ENCODE data around the gene SLC39A10.
"Not testable (repeated sequence)": the region's sequence is repeated elsewhere in the genome, so short reads cannot be mapped to it uniquely, and the experiment has no call there.

The SLC39A10 gene

DNA sequence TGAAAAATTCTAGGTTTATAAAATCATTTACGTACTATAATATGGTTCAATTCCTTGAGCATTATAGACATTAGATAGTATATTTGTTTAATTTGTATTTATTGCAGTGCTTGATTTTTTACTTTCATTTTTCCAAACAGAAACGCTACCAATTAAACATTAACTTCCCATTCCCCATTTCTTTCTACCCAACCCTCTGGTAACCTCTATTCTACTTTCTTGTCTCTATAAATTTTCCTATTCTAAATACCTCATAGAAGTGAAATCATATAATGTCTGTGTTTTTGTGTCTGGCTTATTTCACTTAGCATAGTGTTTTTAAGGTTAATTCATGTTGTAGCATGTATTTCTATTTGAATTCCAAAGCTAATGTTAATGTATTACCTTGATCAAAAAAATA is 11.6 kb upstream of the SLC39A10 start:
- DNase-seq: no peak

DNA sequence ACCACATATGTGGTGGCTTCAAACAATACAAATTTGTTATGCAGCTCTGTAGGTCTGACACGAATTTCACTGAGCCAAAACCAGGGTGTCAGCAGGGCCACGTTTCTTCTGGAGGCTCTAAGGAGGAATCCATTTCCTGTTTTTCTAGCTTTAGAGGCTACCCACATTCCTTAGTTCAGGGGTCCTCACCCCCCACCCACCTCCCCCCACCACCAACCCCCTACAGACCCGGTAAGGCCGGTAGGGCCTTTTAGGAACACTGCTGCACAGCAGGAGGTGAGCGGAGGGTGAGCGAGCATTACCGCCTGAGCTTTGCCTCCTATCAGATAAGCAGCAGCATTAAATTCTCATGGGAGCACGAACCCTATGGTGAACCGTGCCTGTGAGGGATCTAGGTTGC is 10.6 kb upstream of the SLC39A10 start:
- no peak for DNase-seq

DNA sequence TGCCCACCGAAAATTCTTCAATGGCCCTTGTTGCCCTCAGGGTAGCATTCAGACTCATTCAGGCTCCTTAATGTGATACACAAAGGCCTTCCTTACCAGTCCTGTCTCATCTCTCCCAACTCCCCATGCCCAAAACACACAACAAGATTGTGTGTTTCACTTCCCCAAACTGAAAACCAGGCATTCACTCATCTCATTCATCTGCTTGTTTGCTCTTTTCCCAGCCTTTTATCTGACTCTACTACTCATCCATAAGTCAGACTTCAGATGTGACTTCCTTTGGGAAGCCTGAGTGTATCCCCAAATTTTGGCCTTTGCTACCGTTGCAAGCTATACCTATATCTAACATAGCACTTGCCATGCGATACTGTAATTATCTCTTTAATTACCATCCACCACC is 9.7 kb upstream of the SLC39A10 start:
- DNase-seq: no peak

DNA sequence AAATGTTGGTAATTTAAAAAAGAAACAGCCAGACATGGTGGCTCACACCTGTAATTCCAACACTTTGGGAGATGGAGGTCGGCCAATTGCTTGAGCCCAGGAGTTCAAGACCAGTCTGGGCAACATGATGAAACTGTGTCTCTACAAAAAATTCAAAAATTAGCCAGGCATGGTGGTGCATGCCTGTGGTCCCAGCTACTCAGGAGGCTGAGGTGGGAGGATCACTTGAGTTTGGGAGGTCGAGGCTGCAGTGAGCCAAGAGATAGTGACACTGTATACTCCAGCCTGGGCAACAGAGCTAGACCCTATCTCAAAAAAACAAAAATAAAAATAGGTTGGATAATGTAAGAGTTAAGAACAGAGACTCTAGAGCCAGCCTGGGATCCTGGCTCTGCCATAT is 8.7 kb upstream of the SLC39A10 start:
- DNase-seq: not testable (repeated sequence)

DNA sequence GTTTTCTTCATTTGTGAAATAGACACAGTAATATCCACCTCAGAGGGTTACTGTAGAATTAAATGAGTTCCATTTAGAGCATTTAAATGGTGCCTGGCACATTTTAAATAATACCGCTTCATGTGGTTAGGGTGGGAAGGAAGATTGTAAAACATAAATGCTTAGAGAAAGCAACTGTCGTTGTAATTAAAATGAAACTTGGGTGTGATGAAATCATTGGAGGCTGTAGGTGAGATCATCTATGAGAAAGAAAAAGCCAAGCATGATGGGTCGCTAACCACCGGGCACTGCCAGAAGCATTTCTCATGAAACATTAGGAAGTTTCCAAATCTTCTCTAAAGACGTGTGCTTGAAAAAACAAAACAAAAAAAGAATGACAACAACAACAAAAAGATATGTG is 8.2 kb upstream of the SLC39A10 start:
- DNase-seq: no peak

DNA sequence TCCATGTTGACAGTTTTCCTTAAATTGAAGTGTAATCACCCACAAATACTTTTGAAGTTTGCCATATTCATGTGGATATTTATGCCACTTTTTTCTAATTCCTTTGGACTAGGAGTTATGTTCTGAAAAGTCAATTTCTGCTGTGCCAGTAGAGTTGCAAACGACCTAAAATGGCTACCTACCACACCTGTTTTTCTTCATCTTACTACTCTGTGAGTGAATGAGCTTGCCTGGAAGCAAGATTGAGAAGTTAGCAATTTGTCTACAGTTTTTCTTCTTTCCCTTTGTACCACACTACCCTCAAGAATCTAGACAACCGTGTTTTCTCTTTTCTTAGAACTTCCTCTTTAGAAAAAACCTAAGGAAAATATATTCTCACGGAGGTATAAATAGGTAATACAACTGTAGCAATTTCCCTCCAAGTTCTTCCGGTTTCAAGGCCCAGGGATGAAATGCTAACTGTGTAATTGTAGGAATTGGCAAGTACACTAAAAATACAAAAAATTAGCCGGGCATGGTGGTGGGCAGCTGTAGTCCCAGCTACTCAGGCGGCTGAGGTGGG is 7.3 kb upstream of the SLC39A10 start:
- no peak for DNase-seq

DNA sequence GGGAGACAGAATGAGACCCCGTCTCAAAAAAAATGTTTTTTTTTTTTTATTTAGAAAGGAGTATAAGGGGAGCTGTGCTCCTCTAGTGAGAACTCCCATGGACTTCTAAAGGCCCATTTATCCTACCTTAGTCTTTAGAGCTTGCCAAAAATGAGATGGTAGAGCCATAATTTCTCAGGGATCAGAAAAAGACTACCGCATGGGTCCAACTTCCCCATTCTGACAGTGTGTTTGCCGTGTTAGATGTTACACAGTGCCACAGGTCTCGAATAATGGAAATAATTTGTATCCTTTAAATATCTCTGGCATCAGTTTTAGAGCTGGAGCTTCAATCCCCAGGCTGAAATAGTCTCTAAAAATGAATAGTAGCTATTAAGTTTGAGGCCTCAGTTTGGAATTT is 6.0 kb upstream of the SLC39A10 start:
- no peak for DNase-seq

DNA sequence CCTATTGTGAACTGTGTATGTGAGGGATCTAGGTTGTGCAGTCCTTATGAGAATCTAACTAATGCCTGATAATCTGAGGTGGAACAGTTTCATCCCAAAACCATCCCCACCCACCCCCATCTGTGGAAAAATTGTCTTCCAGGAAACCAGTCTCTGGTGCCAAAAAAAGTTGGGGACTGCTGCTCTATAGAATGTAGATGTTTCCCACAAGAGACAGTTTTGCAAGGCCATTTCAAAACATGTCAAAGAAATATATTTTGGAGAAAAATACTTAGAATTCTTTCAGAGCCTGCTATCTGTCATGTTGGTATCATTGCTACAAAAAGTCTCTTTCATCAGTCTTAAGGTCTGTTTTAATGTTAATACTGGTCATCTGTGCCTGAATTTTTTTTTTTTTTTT is 4.1 kb upstream of the SLC39A10 start:
- no peak for DNase-seq

DNA sequence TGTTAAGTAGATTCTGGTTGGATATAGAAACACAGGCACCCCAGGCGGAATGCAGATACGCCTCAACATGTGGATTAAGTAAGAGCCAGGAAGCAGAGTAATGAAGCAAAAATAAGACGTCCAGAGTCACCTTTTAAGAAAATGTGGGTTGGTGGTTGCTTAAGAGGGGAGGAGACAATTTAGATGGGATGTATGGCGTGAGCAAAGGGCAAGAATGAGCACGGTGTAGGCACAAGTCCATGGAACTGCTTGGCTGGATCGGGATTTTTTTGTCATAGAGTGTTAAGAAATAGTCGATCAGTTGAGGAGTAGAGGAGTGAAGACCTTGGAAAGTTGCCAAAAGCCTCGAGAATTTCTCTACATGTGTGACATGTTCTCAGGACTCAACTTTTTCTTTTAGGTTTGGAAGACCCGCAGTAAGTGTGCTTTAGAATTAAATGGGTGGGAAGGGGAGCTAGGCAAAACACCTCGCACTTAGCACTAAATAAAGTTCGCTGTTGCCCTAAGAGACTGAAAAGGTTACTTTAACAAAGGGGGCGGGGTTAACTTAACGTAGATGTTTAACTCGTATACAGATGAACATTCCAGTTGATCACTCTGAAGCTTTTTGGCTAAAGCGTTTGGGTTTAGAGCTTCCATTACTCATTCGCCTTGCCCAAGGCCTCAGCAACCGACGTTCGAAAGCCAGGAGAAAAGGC is 716 bp upstream of the SLC39A10 start:
- no peak for DNase-seq

DNA sequence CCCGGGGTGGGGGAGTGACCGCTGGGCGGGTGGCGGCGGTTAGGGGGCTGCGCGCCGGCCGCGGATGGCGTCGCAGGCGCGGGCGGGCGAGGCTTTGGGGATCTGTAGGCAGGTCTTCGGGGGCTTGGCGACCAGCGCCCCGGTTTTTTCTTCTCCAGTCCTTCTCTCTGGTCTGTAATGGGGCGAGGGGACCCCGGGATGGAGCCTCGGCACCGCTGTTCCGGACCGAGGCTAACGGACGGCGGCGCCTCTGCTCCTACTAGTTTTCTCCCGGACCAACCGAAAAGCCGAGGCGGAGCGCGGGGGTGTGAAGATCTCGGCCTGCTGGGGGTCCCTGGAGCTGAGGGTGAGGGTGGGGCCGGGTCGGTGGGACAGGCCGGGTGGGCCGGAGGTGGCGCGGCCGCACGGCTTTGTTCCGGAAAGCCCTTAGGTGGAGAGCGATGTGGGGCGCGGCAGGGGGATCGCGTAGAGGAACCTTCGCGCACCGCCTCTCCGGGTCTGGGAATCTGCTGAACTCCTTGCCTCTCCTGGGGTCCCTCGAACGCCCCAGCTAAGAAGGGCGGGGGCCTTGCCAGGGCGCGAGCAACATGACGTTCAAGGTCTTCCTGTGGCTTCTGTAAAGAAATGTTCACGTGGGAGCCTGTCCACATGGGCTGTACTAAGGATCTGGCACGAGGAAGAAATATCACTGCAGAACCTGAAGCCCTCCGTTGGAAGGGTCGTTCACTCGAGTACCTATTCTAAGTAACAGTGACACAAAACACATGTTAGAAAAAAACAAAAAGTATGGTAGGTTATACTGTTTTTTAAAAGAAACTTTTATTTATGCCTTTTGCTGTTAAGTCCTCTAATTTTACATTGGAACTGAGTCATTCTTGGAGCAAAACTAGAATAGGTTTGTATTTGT is 861 bp downstream of the SLC39A10 start:
- peak; percentile 70 for DNase-seq

DNA sequence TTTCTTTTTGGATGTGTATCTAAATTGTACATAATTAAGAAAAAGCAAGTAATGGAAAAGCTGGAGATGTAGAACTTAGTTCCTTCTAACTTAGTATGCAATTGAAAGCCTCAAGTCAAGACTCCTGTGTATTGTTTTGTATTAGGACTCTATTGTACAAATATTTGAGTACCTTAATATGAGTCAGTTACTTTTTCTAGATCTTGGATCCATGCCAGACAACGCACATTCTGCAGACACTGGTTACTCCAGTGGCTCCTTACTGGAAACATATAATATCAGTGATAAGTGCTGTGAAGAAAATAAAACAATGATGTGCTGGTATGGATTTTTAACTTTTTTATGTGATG is 1.5 kb downstream of the SLC39A10 start:
- peak; percentile 77 for DNase-seq

DNA sequence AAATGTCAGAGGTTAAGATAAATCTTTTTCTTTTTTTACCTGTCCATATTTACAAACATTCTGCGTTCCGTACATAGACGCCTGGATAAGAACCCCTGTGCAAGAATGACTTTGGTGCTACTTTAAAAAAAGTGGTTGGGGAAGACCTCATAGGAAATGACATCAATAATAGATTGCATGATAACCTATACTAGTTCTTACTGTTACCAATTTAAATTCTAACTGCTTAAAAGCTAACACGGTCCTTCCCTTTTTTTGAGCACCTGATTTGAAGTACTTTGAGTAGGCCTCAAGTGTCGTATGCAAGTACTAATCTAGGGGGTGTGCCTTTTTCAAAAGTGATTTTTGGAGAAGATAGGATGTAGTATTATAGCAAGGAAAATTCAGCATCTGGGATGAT is 2.1 kb downstream of the SLC39A10 start:
- DNase-seq: peak; percentile 11

DNA sequence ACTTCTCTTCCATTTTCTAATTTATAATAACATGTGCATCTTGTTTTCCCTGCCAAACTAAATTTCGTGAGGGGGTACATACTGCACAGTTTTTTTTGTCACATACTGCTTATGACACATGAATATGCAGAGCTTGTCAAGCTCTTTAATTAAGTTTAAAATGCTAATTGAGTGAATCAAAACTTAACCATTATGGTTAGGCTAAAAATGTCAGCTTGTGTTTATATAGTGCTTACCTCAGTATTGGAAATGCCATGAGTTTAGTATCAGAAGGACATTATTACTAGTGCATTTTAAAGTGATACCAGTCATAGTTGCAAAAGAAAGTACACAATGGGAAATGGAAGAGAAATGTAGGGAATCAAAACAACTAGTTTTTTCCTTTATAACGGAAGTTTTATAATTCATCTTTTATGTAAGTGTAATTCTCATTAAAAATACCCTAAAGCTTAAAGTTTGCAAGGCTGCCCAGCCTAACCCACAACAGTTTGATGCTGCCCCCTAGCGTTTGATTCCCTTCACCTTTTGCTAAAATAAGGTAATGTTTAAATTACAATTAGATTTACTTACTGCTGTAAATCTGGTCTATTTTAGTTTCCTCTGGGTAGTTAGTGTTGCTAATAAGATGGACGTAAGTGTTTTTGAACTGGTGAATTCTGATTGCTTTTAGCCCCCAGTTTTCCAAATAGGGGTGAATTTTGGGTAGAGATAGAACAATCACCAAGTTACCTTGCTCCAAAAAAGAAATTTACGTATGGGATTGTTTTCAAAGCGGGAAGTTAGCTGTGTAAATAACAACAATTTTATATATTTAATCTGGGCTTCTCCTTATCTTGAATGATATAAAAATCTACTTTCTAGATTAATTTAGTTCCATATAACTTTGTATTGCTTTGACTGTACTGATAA is 3.2 kb downstream of the SLC39A10 start:
- DNase-seq: peak; percentile 35

DNA sequence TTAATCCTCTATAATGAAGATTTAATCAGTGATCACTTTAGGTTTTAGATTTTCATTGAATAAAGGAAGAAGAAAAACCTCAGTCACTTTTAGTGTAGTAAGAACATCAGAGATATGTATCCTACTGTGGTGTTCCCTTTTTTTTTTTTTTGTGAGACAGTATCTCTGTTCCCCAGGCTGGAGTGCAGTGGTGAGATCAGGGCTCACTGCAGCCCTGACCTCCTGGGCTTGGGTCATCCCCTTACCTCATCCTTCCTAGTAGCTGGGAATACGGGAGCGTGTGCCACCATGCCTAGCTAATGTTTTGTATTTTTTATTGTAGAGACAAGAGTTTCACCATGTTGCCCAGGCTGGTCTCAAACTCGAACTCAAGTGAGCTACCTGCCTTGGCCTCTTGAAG is 5.1 kb downstream of the SLC39A10 start:
- DNase-seq: no peak

DNA sequence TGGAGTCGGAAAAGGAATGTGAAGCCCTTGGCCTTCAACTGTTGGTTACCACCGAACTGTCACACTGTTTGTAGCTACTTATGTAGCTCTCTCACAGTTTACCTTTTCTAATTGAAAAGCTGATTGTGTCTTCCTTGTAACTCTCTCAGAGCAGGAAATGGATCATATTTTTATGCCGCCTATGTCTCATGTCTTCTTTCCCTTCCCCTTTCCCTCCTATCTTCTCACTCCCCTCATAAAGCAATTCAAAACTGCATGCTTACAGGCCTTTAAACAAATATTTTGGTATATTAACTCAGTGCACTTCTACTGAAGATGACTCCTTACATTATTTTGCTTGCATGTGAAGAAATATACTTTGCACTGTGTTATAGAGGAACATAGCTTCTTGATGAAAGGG is 6.0 kb downstream of the SLC39A10 start:
- DNase-seq: no peak

DNA sequence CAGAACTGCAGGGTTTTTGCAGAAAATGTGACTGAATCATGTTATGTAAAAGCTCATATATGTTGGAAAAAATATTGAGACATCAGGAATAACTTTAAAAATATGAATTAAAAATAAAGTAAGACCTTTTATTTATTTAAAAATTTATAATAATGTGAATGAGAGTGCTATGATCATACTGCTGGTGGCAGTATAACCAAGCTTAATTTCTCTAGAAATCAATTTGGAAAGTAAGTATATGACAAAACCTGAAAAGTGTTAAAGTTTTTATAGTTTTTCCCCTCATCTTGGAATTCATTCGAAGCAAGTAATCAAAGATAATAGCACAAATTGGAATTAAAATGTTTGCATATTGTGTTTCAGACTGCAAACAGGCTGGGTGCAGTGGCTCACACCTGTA is 7.5 kb downstream of the SLC39A10 start:
- DNase-seq: no peak

DNA sequence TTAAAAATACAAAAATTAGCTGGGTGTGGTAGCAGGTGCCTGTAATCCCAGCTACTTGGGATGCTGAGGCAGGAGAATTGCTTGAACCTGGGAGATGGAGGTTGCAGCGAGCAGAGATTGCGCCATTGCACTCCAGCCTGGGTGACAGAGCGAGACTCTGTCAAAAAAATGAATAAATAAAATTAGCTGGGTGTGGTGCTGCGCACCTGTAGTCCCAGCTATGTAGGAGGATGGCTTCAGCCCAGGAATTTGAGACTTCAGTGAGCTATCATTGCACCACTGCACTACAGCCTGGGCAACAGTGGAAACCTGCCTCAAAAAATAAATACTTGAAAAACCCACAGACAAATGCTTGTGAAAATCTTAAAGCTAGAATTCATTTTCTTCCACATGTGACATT is 8.1 kb downstream of the SLC39A10 start:
- not testable (repeated sequence) for DNase-seq

DNA sequence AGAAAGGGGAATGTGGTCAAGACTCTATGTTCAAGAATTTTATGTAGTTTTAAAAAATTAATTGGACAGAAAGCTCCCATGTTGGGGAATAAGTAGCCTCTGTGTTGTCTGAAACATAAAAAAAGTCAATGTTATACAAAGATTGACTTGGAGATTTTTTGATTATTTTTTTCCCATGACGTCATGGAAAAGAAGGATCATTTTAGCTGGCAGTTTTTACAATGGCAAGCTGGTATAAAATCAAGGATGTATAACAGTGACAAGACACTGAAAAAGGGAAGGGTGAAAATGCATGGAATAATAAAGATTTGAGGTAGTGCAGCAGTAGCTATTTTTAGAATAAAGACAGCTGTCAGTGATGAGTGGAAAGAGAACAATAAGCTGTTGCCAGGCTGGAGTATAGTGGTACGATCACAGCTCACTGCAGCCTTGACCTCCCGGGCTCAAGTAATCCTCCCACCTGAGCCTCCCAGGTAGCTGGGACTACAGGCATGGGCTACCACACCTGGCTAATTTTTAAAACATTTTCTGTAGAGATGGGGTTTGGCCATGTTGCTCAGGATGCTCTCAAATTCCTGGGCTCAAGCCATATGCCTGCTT is 9.2 kb downstream of the SLC39A10 start:
- DNase-seq: no peak

DNA sequence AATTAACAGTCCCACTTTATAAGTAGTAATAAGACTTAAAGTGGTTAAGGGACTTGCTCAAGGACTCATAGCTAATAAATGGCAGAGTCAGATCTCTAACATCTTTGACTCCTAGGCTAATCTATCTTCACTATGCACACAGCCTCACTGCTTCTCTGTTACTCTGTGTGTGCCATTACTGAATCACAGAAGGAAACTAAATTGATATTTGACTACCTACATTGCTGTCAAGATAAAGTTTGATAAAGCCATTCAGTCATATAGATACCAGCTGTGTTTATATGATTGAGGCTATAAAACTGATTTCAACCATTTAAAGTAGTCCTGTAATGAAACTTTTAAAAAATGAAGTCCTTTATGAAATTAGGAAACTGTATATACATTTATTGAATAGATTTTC is 10.9 kb downstream of the SLC39A10 start:
- DNase-seq: no peak

DNA sequence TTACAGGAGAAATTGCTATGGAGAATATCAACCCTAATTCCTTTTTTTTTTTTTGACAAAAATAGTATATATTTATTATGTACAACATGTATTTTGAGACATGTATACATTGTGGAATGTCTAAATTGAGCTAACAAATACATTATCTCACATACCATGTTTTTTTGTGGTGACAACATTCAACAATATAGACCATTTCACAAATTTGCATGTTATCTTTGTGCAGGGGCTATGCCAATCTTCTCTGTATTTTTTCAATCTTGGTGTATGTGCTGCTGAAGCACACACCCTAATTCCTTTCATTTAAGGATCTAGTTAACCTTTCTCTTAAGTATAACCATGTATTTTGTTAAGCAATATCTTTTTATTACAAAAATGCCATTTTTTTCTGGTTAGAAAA is 13.2 kb downstream of the SLC39A10 start:
- no peak for DNase-seq

DNA sequence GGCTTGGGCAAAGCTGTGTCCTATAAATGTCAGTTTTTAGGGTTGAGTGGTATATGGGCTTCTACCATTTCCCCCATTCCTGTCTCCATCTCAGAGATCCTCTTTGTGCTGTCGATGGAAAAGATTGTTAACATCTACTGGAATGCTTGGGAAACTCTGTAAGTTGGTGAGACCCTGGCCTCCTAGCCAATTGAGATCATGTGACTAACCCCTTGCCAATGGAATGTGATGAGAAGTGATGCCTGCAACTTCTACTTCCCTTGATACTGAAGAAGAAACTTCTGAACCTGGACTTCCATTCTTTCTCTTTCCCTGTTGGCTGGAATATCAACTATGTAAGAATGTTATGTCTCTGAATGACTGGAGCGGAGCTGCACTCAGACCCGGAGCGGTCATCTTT is 14.5 kb downstream of the SLC39A10 start:
- DNase-seq: no peak

DNA sequence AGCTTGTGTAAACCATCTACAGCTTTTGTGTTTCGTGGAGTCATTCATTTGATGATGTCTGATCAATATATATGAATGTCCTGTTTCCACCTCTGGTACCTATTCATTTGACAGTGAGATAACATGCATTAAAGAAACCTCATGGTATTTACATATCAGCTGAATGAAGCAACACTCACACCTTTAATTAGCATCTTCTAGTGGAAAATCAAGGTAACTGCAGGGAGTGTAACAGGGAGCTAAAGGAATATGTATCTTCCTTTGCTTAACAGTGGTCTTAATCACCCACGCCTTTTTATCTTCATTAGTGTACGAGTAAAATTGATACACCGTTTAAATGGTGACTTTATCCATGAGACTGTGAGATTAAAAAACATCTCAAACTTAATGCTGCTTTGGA is 15.6 kb downstream of the SLC39A10 start:
- no peak for DNase-seq

Measured in NCI-H226 (cell line).